GM03348 (cell line): ENCODE results near the gene THSD7A.
"Not testable (repeated sequence)": the region's sequence is repeated elsewhere in the genome, so short reads cannot be mapped to it uniquely, and the experiment has no call there.

Source experiments
- DNase-seq: peaks from one replicate; pipeline ENCODE4 v3.0.0; 2012; ENCODE audit warnings: low spot score

THSD7A gene

DNA sequence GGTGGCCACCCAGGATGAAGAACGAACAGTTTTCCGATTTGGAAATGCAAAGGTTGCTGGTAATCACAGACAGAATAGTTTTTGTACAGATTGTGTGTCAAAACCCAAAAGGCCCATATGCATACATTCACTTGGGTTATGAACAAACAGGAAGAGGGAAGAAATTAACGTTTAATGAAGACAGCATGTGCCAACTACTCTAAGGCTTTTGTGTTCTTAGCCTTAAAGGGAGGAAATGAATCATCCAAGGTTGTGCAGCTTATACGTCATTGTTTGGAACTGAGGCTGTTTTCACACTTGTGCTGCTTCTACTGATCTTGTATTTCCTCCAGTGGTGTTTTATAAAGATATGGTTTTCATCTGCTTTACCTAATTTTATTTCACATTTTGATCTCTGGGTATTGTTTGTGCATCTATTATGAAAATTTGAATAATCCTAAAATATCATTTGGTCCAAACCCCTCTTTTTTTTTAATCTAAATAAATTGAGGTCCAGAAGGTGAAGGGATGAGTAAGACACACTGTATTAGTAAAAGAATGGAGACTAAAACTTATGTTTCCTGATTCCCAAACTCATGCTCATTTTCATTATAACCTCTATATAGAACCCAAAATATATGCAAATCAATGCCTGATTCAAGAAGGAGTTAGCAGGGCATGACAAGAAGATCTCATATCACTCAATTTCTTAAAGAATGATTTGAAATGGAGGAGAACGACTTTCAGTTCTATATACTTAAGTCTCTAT, 373.1 kb downstream of the THSD7A start:
- peak; percentile 4 for DNase-seq

GRCh38 chr7:11457419-11457818, 374.6 kb downstream of the THSD7A start:
- no peak for DNase-seq

- DNase-seq = no peak
Observed at GRCh38 chr7:11456574-11456973, 375.4 kb downstream of the THSD7A start.

GRCh38 chr7:11452476-11452875, 379.5 kb downstream of the THSD7A start:
- DNase-seq = no peak

DNA sequence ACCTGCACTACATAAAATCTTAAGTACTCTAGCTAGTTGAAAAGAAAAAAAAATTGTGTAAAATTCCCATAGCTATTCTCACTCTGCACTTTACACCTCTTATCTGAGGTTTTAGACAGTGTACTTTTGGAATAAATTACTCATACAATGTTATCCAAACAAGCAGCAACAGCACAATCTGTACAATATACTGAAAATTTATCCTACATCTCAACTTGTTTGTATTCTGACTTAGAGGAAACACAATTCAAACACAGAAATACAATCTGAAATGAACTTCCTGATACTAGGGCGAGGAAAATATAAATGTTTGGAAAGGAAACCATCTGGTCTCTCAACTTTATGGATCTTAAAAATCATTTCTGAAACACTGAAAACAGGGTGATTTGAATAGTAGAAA, 381.7 kb downstream of the THSD7A start:
- DNase-seq = no peak

- no peak for DNase-seq
Observed at GRCh38 chr7:11449316-11449715, 382.7 kb downstream of the THSD7A start.

GRCh38 chr7:11448323-11448722, 383.7 kb downstream of the THSD7A start:
- DNase-seq = no peak

DNA sequence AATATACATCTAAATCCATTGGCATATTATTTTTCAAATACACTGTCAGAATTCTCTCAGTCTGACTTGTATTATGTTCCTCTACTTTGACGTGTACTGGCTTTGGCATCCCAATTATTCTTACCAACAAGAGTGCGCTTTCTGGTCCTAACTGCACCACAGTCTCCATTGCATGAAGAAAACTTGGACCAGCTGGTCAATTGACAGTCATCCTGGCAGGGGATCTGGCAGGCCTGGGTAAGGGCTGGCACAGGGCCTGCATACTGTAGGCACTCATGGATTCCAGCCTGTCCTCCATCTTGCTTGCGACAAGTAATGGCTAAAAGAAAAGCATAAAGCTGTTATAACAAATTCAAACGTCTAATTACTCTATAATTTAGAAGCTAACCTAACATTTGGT, 384.9 kb downstream of the THSD7A start:
- DNase-seq = no peak

GRCh38 chr7:11443934-11444333, 388.1 kb downstream of the THSD7A start:
- DNase-seq = not testable (repeated sequence)

DNA sequence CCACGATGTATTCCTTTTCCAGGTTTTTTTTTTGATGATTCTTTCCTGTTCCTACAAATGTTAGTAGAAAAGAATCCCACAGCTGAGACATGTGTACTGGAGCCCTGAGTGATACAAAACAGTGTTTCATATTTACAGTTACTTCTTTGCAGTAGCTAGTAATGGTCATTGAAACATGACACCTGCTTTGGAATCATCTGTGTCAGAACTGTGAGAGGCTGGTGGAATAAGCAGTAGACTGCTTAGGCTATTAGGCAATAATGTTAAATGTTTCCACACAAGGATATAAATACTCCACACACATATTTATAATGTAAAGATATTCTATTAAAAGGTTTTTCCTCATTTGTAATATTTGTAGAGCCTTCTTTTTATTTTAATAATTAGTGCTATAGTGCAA, 394.0 kb downstream of the THSD7A start:
- no peak for DNase-seq

DNA sequence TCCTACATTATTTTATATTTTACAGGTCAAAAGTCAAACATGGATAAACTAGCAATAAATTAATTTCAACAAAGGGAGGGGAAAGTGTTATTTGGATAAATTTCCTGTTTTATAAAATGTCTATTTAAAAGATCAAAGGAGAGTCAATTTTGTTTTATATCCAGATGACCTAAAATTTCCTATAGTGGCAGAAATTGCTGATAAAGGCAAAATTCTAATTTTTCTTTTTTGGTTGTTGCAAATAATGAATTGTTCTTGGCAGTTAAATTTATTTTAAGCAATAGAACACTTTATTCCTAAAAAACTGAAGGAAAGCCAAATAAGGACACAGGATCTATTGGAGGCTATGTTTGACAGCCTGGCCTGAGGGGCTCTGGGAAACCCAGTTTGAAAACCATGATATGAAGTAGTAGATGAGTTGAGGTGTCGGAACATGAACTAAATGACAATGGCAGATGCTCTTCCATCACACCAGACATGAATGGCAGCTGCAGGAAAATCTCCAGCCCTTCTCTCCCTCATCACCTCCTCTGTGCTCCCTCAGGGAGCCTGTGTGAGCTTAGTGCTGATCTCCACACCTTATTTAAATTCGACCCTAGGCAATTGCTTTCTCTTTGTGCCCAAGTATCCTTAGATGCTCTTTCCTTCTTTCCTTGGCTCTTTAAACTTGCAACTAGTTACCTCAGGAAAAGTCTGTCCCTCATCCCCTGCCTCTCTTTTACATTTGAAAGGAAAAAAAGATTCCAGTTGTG, 395.0 kb downstream of the THSD7A start:
- DNase-seq = no peak

DNA sequence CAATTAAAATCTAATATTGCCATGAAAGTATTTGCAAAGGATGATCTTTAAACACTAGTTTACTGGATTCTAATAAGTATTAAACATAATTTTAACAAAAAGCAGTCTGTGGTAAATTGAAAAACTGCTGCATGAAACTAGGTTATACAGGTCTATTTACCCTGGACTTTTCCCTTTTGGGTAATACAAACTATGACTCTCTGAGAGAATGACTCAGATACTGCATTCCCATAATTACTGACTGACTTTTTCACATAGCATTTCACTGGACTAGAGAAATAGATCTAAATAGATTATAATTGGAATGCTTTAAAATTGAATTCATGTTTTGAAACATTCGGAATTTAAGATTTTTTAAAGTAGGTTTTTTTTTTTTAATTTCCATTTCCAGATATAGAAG, 395.7 kb downstream of the THSD7A start:
- peak; percentile 4 for DNase-seq

GRCh38 chr7:11434366-11434765, 397.6 kb downstream of the THSD7A start:
- DNase-seq = no peak

DNA sequence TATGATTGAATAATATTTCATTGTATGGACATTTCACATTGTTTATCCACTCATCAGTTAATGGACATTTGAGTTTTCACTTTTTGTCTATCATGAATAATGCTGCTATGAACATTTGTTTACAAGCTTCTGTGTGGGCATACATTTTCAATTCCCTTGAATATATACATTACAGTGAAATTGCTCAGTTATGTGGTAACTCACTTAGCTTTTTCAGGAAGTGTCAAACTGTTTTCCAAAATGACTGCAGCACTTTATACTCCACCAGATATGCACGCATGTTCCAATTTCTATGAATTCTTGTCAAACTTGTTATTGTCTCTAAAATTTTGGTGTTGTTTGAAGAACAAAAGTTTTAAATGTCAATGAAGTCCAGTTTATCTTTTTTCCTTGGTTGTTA, 401.2 kb downstream of the THSD7A start:
- no peak for DNase-seq

- DNase-seq = no peak
Observed at GRCh38 chr7:11430112-11430511, 401.9 kb downstream of the THSD7A start.

GRCh38 chr7:11428877-11429581, 403.0 kb downstream of the THSD7A start:
- DNase-seq = no peak

DNA sequence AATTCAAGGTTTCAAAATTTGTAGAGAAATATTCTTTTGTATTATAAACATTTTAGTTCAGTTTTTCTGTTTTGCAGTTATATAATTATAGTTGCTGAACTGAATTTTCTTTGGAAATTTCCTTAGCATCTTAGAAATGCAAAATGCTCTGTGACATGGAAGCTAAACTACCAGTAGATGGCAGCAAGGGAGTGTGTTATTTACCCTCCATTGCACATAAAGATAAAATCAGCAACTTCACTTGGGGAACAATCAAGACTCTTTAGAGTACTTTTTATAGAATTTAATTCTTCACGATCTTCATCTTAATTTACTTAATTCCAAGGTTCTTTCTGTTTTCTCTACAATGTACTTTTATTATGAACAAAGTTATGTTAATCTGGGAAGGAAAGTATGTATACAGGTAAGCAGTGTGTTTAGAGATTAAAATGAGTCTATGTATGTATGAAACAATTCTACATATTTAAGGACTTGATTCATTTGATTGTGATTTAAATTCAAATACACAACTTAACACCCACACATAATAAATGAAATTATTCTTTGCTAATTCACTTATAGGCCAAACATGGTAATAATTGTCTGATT, 404.2 kb downstream of the THSD7A start:
- peak; percentile 59 for DNase-seq

DNA sequence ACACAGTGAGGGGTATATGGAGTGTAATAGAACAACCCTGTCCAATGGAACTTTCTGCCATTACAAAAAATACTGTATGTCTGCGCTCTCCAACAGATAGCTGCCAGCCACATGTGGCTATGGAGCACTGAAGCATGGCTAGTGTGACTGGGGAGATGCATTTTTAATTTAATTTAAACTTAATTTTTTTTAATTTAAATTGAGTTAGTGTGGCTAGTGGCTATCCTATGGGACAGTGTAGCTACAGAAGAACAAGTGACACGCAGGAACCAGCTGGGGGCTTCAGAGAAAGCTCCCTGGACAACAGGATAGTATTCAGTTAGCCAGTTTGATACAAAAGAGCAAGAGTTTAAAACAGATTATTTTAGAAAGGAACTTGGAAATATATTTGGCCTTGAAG, 408.0 kb downstream of the THSD7A start:
- no peak for DNase-seq

GRCh38 chr7:11420049-11420448, 411.9 kb downstream of the THSD7A start:
- DNase-seq = no peak

GRCh38 chr7:11416641-11417458, 415.1 kb downstream of the THSD7A start:
- no peak for DNase-seq

DNA sequence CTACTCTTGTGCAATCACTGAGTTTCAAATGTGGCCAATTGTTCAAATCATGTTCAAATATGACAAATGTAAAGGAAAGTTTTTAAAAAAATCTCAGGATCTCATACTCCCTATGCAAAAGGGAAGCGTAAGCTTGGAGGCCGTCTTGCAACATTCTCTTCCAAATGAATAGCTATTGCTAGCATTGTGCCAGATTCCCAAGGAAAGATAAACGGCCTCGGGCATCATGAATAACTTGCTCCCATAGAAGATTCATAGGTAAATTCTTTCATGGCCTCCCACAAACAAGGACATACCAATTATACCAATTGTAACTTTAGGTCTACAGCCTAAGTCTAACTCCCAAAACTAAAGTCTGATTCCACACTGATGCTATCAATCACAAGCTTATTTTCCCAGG, 416.9 kb downstream of the THSD7A start:
- no peak for DNase-seq

DNA sequence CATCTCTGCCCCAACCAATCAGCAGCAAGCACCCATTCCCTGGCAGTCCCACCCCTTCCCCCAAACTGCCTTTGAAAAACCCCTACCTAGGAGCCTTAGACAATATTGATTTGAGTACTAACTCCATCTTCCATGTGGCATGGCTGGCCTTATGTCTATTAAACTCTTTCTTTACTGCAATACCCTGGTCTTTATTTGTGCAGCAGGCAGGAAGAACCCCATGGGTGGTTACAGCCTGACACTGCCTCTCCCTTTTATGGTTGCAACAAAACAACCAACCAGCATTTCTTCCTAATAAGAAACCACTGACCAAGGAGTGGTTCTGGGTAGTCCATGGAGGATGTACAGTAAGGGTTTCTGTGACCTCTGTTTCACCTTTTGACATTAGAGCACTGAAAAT, 418.1 kb downstream of the THSD7A start:
- DNase-seq = no peak
